Epithelial cell of esophagus (primary cell): ENCODE data around the gene WDR70.

Source experiments
- DNase-seq: peaks from one replicate; pipeline ENCODE4 v3.0.0; 2010; ENCODE audit warnings: low read depth
- H3K4me3 ChIP-seq: 2 replicates; pipeline ENCODE4 v1.5.1; 2011; ENCODE audit warnings: mild to moderate bottlenecking, low read length, control low read depth
- CTCF ChIP-seq: IDR thresholded peaks from 2 replicates; pipeline ENCODE4 v1.5.1; 2011; ENCODE audit warnings: low read depth, mild to moderate bottlenecking, low read length, control low read depth, inconsistent platforms; ENCODE audit not compliant: insufficient read depth; ENCODE audit errors: missing control alignments

WDR70 gene

GRCh38 chr5:37553720-37554404 lies 174.7 kb downstream of the WDR70 start:
- no peak overlapping the region for H3K4me3 ChIP-seq
- peak; percentile 9 for DNase-seq
- TF ChIP-seq CTCF: no peak

- H3K4me3 ChIP-seq: no peak overlapping the region
- no peak for DNase-seq
- no peak for TF ChIP-seq CTCF
Measured at GRCh38 chr5:37554405-37554739, 175.3 kb downstream of the WDR70 start.

GRCh38 chr5:37554938-37555337 lies 175.8 kb downstream of the WDR70 start:
- TF ChIP-seq CTCF: peak; percentile 78
- H3K4me3 ChIP-seq: no peak overlapping the region
- DNase-seq: peak; percentile 59

GRCh38 chr5:37557734-37558293 lies 178.7 kb downstream of the WDR70 start:
- no peak overlapping the region for H3K4me3 ChIP-seq
- DNase-seq: peak; percentile 14
- TF ChIP-seq CTCF: no peak

GRCh38 chr5:37565062-37565670 lies 186.0 kb downstream of the WDR70 start:
- no peak for DNase-seq
- TF ChIP-seq CTCF: no peak
- H3K4me3 ChIP-seq: no peak overlapping the region

- no peak for DNase-seq
- no peak overlapping the region for H3K4me3 ChIP-seq
- no peak for TF ChIP-seq CTCF
Measured at GRCh38 chr5:37567566-37567965, 188.4 kb downstream of the WDR70 start.
